Right atrium auricular region (tissue), 2 donors: Measurements from ENCODE around the gene CPEB2. TPM values are rescaled to one million over a fixed set of nuclear protein-coding genes. Genes with fewer than 3 reads are reported as not detected.

Source experiments
- DNase-seq: peaks from one replicate; pipeline ENCODE4 v3.0.0-alpha.2; 2019; ENCODE audit warnings: low spot score
- H3K27ac ChIP-seq, 2 donors: fragments of 200-600 bp; sonication (generic); 1 replicate in 1 of 2; 2 replicates in 1 of 2; pipeline ENCODE4 v1.5.1; 2016 to 2019
- H3K27me3 ChIP-seq, 2 donors: fragments of 200-600 bp; sonication (generic); one replicate each; pipeline versions ENCODE4 v1.5.1 to v1.6.0; 2017 to 2019
- H3K36me3 ChIP-seq: fragments of 200-600 bp; sonication (generic); one replicate; pipeline ENCODE4 v1.5.1; 2016
- H3K4me1 ChIP-seq, 2 donors: fragments of 200-600 bp; sonication (generic); one replicate each; pipeline versions ENCODE4 v1.5.1 to v1.6.0; 2017 to 2019
- H3K4me3 ChIP-seq, 2 donors: fragments of 200-600 bp; sonication (generic); 1 replicate in 1 of 2; 2 replicates in 1 of 2; pipeline ENCODE4 v1.5.1; 2017 to 2019; ENCODE audit warnings: mild to moderate bottlenecking in 1 of 2, moderate library complexity in 1 of 2
- H3K9me3 ChIP-seq, 2 donors: fragments of 200-600 bp; sonication (generic); one replicate each; pipeline ENCODE4 v1.5.1; 2019
- total RNA-seq, 2 donors: library from RNA; depleted of rRNA; stranded (reverse); fragments of >200 nt; gene quantifications; one replicate each; pipeline ENCODE4 v1.1.0, GENCODE V29; 2016
- TF ChIP-seq, protein P1 (sequence below), 2 donors: fragments of 200-600 bp; sonication (generic); IDR thresholded peaks; one replicate each; pipeline ENCODE4 v1.5.1; 2019; ENCODE audit warnings: antibody characterized with exemption in 2 of 2

CPEB2 gene
- total RNA-seq, 2 donors from 2014 or later: 8.6 to 11.6 TPM

DNA sequence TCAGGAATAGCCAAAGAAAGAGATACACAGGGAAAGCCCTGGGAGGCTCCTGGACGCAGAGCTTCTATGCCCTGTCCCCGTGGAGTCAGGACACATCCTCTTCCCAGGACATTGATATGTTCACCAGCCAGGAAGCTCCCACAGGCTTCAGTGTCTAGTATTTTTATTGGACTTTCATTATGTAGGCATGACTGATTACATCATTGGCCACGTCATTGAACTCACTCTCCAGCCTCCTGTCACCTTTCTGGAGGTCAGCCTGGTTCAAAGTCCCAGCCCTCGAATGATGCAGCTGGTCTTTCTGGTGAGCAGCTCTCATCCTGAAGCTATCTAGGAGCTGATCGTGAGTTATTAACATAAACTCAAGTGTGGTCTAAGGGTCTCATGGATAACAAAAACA, 104.1 kb downstream of the CPEB2 start:
- DNase-seq: no peak
- no peaks in the 10 kb centered on the region for H3K27me3 ChIP-seq
- H3K36me3 ChIP-seq: no peaks in the 10 kb centered on the region
- H3K4me3 ChIP-seq: no peak overlapping the region
- H3K9me3 ChIP-seq: no peaks in the 10 kb centered on the region
- no peak overlapping the region for H3K27ac ChIP-seq
- TF ChIP-seq, protein P1, sequence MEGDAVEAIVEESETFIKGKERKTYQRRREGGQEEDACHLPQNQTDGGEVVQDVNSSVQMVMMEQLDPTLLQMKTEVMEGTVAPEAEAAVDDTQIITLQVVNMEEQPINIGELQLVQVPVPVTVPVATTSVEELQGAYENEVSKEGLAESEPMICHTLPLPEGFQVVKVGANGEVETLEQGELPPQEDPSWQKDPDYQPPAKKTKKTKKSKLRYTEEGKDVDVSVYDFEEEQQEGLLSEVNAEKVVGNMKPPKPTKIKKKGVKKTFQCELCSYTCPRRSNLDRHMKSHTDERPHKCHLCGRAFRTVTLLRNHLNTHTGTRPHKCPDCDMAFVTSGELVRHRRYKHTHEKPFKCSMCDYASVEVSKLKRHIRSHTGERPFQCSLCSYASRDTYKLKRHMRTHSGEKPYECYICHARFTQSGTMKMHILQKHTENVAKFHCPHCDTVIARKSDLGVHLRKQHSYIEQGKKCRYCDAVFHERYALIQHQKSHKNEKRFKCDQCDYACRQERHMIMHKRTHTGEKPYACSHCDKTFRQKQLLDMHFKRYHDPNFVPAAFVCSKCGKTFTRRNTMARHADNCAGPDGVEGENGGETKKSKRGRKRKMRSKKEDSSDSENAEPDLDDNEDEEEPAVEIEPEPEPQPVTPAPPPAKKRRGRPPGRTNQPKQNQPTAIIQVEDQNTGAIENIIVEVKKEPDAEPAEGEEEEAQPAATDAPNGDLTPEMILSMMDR (IDR thresholded peaks at IDR 0.05): no peak
- no peaks in the 10 kb centered on the region for H3K4me1 ChIP-seq

DNA sequence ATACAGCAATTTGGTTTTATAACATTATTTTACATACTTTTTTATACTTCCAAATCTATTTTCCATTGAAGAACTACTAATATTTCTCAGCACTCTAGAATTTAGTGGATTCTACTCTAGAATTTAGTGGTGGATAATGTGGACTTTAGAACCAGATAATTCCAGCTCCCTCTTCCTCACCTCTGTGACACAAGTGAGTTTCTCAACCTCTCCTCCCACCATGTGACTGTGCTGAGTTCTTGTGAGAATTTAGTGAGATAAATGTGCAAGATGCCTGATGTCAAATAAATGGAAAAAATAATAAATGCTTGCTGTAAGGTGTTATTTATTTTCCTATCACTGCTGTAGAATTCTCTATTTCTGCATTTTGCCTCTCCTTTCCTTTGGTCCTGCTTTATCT, 107.3 kb downstream of the CPEB2 start:
- TF ChIP-seq, protein P1 (IDR thresholded peaks at IDR 0.05): no peak
- Histone ChIP-seq H3K27ac (no peak overlapping the region), H3K4me1 (no peaks in the 10 kb centered on the region), H3K9me3 (no peaks in the 10 kb centered on the region), H3K4me3 (no peak overlapping the region), H3K36me3 (no peaks in the 10 kb centered on the region), H3K27me3 (no peaks in the 10 kb centered on the region)
- DNase-seq: no peak

DNA sequence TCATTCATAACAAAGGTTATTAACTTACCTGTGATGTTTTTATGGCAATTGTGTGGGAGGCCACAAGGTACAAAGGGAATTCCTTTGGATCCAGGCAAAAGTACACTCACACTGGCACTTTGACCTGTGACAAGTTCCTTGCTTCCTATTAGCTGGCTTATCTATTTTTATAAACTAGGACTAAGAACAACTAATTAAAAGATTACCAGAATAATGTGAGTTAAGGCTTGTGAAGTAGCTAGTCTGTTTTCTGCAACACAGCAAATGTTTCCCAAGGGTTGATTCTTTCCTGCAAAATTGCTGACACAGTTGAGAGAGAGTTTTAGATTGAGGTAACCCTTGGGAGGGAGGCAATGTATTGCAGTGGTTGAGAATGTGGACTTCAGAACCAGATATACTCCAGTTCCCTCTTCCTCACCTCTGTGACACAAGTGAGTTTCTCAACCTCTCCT, 107.9 kb downstream of the CPEB2 start:
- H3K27me3 ChIP-seq: no peaks in the 10 kb centered on the region
- H3K9me3 ChIP-seq: no peaks in the 10 kb centered on the region
- TF ChIP-seq, protein P1 (IDR thresholded peaks at IDR 0.05): no peak
- no peak overlapping the region for H3K27ac ChIP-seq
- DNase-seq: no peak
- H3K4me1 ChIP-seq: no peaks in the 10 kb centered on the region
- no peak overlapping the region for H3K4me3 ChIP-seq
- no peaks in the 10 kb centered on the region for H3K36me3 ChIP-seq

DNA sequence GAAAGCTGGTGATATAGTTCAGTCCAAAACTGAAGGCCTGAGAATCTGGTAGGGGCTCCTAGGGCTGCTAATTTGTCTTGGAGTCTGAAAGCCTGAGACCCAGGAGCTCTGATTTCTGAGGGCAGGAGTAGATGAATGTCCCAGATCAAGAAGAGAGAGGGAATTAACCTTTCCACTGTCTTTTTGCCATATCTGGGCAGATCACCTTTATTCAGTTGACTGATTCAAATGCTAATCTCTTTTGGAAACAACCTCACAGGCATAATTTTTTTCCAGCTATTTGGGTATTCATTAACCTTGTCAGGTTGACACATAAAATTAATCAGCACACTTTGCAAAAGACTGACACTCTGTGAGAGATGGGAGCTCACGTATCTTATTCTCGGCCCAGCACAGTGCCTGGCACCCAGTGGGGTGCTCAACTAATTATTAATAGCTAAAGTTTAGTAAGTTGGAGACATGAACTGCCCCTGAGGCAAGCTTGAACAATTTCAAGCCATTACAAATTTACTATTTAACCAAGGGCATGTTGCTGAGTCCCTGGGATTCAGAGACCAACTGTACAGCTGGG, 114.3 kb downstream of the CPEB2 start:
- no peak for DNase-seq
- Histone ChIP-seq H3K9me3 (no peaks in the 10 kb centered on the region), H3K4me3 (no peak overlapping the region)

DNA sequence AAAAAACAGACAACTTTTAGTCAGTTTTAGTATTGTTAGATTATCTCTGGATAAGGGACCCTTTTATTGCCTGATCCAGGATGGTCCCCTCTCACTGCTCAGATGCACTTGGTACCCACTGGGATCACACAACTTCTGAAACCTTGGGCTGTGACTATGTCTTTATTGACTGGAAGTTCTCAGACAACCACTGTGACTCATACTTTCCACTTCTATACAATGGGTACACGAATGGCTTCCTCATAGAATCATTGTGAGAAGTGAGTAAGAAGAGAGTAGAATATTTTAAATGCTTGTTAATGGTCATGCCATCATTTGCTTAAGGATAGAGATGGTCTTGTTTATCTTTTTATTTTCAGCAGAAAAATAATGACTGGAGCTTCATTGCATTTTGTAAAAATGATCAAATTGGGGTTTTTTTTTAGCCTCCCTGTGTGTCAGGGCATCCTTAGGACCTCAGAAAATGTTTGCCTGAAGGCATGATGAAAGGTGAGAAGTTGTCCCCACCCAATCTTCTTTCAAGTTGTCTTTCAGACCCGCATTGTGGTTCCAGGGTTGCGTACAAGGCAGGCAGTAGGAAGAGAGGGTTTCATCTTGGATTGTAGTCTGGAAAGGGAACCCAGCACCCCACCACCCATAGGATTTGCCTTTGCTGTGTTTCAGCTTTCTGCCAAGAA, 115.1 kb downstream of the CPEB2 start:
- H3K27ac ChIP-seq: no peak overlapping the region
- no peaks in the 10 kb centered on the region for H3K36me3 ChIP-seq
- H3K27me3 ChIP-seq: no peaks in the 10 kb centered on the region
- no peaks in the 10 kb centered on the region for H3K9me3 ChIP-seq
- no peak for DNase-seq
- H3K4me1 ChIP-seq: no peaks in the 10 kb centered on the region
- TF ChIP-seq, protein P1 (IDR thresholded peaks at IDR 0.05): no peak
- no peak overlapping the region for H3K4me3 ChIP-seq

More for the DNA sequence above, 114.3 kb downstream of the CPEB2 start:
- Histone ChIP-seq H3K36me3 (no peaks in the 10 kb centered on the region), H3K4me1 (no peaks in the 10 kb centered on the region), H3K27me3 (no peaks in the 10 kb centered on the region), H3K27ac (no peak overlapping the region)
- TF ChIP-seq, protein P1 (IDR thresholded peaks at IDR 0.05): no peak
